Spleen (tissue), 11 donors: ENCODE data around the gene MYLK2. TPM values are rescaled to one million over a fixed set of nuclear protein-coding genes. Genes with fewer than 3 reads are reported as not detected.
A peak's percentile ranks its signal among the peaks of the same experiment; 100 is the strongest.

Experiments
- DNase-seq: peaks from one replicate; pipeline ENCODE4 v3.0.0-alpha.2; 2020
- H3K27ac ChIP-seq, 8 donors: fragments of 200-600 bp; sonication (generic) in 7 of 8; 1 replicate in 4 of 8; 2 replicates in 4 of 8; pipeline versions ENCODE4 v1.5.0 to v1.8.0; 2016 to 2021; ENCODE audit warnings: inconsistent platforms in 4 of 8, mild to moderate bottlenecking in 4 of 8, moderate library complexity in 1 of 8
- H3K27me3 ChIP-seq, 7 donors: fragments of 200-600 bp; sonication (generic) in 6 of 7; replicated peaks in 1 of 7; 1 replicate in 4 of 7; 2 replicates in 3 of 7; pipeline versions ENCODE4 v1.5.0 to v1.8.0; 2016 to 2021; ENCODE audit warnings: inconsistent platforms in 3 of 7, mild to moderate bottlenecking in 1 of 7
- H3K36me3 ChIP-seq, 6 donors: fragments of 200-600 bp; sonication (generic) in 5 of 6; 1 replicate in 4 of 6; 2 replicates in 2 of 6; pipeline versions ENCODE4 v1.5.0 to v1.8.0; 2016 to 2021; ENCODE audit warnings: inconsistent platforms in 2 of 6
- H3K4me1 ChIP-seq, 6 donors: fragments of 200-600 bp; sonication (generic) in 5 of 6; 1 replicate in 3 of 6; 2 replicates in 3 of 6; pipeline versions ENCODE4 v1.5.0 to v1.8.0; 2016 to 2021; ENCODE audit warnings: inconsistent platforms in 3 of 6
- H3K4me3 ChIP-seq, 8 donors: fragments of 200-600 bp; sonication (generic) in 7 of 8; 1 replicate in 4 of 8; 2 replicates in 4 of 8; pipeline versions ENCODE4 v1.5.0 to v1.8.0; 2016 to 2021; ENCODE audit warnings: inconsistent platforms in 4 of 8, mild to moderate bottlenecking in 4 of 8, moderate library complexity in 2 of 8
- H3K9me3 ChIP-seq, 8 donors: fragments of 200-600 bp; sonication (generic) in 7 of 8; 1 replicate in 4 of 8; 2 replicates in 4 of 8; pipeline versions ENCODE4 v1.5.0 to v1.8.0; 2016 to 2021; ENCODE audit warnings: inconsistent platforms in 4 of 8
- POLR2A ChIP-seq, 3 donors: fragments of 450-650 bp; IDR thresholded peaks; one replicate each; pipeline ENCODE4 v1.5.1; 2017; ENCODE audit warnings: antibody characterized with exemption in 3 of 3, mild to moderate bottlenecking in 1 of 3
- POLR2AphosphoS5 ChIP-seq, 3 donors: sonication (generic); formaldehyde crosslinking; IDR thresholded peaks; one replicate each; pipeline ENCODE4 v1.5.1; 2017; ENCODE audit warnings: antibody characterized with exemption in 3 of 3
- WGBS, 5 donors: extraction: QIAGEN DNeasy Blood & Tissue Kit in 3 of 5; methylation state at CpG; one replicate each; pipeline versions ENCODE4 v1.1.5 to v1.1.7; 2013 to 2018; 5-methylcytosine and 5-hydroxymethylcytosine counted together
- intact Hi-C: fragments of 100-400 bp; cut with DNase I; formaldehyde crosslinking; loops from one replicate; pipeline ENCODE4 v1.15.0; 2023; ENCODE audit warnings: low total_unique reads
- polyA plus RNA-seq, 3 donors: library from polyadenylated mRNA; stranded (reverse); fragments of 200-250 nt; gene quantifications; one replicate each; pipeline ENCODE4 v1.2.1, GENCODE V29; 2013
- total RNA-seq, 7 donors: library from RNA; depleted of rRNA in 3 of 7; stranded (reverse); fragments of >200 nt in 3 of 7; fragmentation: NEBNext Ultra II Directional in 4 of 7; extraction: Animal tissue kit (Norgen Biotek cat#: 25700) in 4 of 7; gene quantifications; one replicate each; pipeline versions ENCODE4 v1.1.0 to v1.2.1, GENCODE V29; 2016 to 2021
- TF ChIP-seq, protein P1 (sequence below), 11 experiments: fragments of 200-600 bp in 7 of 11; fragments of 450-650 bp in 4 of 11; sonication (generic) in 4 of 11; IDR thresholded peaks in 8 of 11; conservative IDR thresholded peaks in 3 of 11; 1 replicate in 7 of 11; 2 replicates in 4 of 11; pipeline versions ENCODE4 v1.4.0 to v1.8.0; 2016 to 2021; ENCODE audit warnings: antibody characterized with exemption in 11 of 11, inconsistent platforms in 4 of 11, mild to moderate bottlenecking in 1 of 11
- donor health status: healthy with polysubstance abuse.
- donor health status: DM: no; HTN: no; CAD: no; lungs with moderate emphysema.
- donor health status: DM: no; HTN: no; CAD: no.
- donor health status: Bipolar disorder and iron deficiency.
- donor health status: healthy.
- donor health status: DM: no; HTN: no; CAD: no.
- donor health status: DM: yes; HTN: yes; CAD: no.

The MYLK2 gene
- total and polyA plus RNA-seq, 10 donors = 0.97 to 3.4 (median 2.0) TPM

- TF ChIP-seq POLR2AphosphoS5 (IDR thresholded peaks at IDR 0.05) (no peak), POLR2A (IDR thresholded peaks at IDR 0.05) (no peak)
- TF ChIP-seq, protein P1, sequence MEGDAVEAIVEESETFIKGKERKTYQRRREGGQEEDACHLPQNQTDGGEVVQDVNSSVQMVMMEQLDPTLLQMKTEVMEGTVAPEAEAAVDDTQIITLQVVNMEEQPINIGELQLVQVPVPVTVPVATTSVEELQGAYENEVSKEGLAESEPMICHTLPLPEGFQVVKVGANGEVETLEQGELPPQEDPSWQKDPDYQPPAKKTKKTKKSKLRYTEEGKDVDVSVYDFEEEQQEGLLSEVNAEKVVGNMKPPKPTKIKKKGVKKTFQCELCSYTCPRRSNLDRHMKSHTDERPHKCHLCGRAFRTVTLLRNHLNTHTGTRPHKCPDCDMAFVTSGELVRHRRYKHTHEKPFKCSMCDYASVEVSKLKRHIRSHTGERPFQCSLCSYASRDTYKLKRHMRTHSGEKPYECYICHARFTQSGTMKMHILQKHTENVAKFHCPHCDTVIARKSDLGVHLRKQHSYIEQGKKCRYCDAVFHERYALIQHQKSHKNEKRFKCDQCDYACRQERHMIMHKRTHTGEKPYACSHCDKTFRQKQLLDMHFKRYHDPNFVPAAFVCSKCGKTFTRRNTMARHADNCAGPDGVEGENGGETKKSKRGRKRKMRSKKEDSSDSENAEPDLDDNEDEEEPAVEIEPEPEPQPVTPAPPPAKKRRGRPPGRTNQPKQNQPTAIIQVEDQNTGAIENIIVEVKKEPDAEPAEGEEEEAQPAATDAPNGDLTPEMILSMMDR (IDR thresholded peaks at IDR 0.05 in 8 of 11, conservative IDR thresholded peaks at IDR 0.05 in 3 of 11) = no peak
- Histone ChIP-seq H3K4me1 (peaks cover 11 to 71% (median 25%) of the 10 kb centered on the region in 6 donors), H3K27ac (peak overlapping the region in 1 of 8 donors; percentile 17), H3K36me3 (no peaks in the 10 kb centered on the region), H3K27me3 (peaks cover 0 to 7% (median 0%) of the 10 kb centered on the region in 7 donors), H3K9me3 (no peaks in the 10 kb centered on the region), H3K4me3 (no peak overlapping the region)
- WGBS, 5 donors = 72 to 89% (median 73%) methylated on average over 4 to 9 of the region's 9 CpGs
- no peak for DNase-seq
- intact Hi-C loops = no loop called here
Measured at GRCh38 chr20:31835554-31835953, 16.4 kb downstream of the MYLK2 start.

DNA sequence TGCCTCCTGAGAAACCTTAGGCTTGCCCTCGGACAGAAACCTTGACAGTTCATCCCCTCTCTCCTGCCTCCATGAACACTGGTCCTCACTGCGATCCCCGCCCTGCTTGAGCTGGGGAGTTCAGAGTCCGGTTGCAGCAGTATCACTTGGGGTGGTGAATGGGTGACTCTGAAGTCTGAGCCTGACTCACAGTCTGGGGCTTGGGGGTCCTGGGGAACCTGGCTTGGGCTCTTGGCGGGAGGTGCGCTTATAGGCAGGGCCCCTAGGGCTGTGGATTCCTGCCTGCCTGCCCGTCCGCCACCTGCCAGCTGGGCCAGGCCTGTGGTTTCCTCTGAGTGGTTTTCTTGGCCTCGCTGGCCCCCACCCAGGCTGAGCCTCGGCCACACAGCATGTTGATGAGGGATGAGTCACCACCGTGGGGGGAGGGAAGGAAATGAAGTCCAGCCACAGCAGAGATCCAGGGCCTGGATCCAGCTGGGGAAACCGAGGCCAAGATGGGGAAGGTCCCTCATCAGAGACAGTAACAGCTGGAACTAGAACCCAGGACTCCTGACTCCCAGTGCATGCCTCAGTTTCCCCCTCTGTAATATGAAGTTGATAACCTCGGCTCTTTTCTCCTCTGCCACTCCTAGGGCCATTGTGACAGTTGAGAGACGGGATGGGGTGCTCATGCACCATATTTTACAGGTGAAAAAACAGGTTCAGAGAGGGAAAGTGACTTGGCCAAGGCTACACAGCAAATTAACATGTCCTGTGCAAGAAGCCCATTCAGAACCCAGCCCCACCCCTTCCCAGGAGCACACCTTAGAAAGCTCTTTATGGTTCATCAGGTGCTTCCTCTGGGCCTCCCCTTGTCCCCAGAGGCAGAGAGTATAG lies 17.1 kb downstream of the MYLK2 start:
- H3K4me3 ChIP-seq = no peak overlapping the region
- DNase-seq = no peak
- peaks cover 0 to 7% (median 0%) of the 10 kb centered on the region in 7 donors for H3K27me3 ChIP-seq
- 17 to 34% (median 20%) methylated on average over 10 to 14 of the region's 14 CpGs for WGBS, 5 donors
- peaks cover 11 to 78% (median 26%) of the 10 kb centered on the region in 6 donors for H3K4me1 ChIP-seq
- no peaks in the 10 kb centered on the region for H3K36me3 ChIP-seq
- TF ChIP-seq POLR2A (IDR thresholded peaks at IDR 0.05) (no peak), POLR2AphosphoS5 (IDR thresholded peaks at IDR 0.05) (peak; percentile 67 to 72 (median 70))
- TF ChIP-seq, protein P1 (IDR thresholded peaks at IDR 0.05 in 8 of 11, conservative IDR thresholded peaks at IDR 0.05 in 3 of 11) = no peak
- intact Hi-C loops = no loop called here
- no peaks in the 10 kb centered on the region for H3K9me3 ChIP-seq
- H3K27ac ChIP-seq = peak overlapping the region in 1 of 8 donors; percentile 17

DNA sequence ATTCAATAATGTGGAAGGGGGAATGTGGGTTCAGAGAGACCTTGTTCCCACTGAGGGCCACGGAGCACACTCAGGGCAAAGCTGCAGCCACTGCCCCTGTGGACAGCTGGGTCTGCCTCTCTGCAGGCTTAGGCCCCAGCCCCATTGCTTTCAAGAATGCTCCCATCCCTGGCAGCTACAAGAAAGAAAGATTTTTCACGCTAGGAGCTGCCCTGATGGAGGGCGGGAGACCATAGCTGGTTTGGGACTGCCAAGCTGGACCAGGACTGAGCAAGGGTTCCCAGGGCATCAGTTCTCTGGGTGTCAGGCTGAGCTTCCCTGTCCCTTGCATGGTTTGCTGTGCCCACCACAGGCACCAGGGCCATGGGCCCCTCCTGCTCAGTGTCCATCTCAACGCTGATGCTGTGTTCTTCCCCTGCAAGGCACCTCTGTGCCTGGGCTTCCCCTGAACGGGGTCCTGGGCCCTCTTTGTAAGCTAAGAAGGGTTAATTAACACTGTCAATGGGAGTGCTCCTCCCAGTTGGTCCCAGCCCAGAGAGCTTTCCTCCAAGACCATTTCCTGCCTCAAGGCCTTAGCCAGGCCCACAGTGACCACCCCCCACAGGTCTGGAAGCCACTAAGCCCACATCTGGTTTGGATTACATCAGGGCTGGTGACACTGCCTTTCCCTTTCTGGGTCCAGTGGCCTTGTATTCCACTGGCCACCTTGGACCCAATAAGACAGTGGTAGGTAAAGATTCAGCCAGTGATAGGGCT lies 17.9 kb downstream of the MYLK2 start:
- no peaks in the 10 kb centered on the region for H3K9me3 ChIP-seq
- H3K4me1 ChIP-seq = peaks cover 11 to 86% (median 30%) of the 10 kb centered on the region in 6 donors
- TF ChIP-seq POLR2AphosphoS5 (IDR thresholded peaks at IDR 0.05) = no peak
- TF ChIP-seq, protein P1 (IDR thresholded peaks at IDR 0.05 in 8 of 11, conservative IDR thresholded peaks at IDR 0.05 in 3 of 11) = no peak
- TF ChIP-seq POLR2A (IDR thresholded peaks at IDR 0.05) = no peak
- H3K27ac ChIP-seq = peak overlapping the region in 4 of 8 donors; percentile 13 to 43 (median 28)
- intact Hi-C loops = no loop called here
- no peaks in the 10 kb centered on the region for H3K36me3 ChIP-seq
- DNase-seq = no peak
- 75 to 84% (median 76%) methylated on average over 4 to 5 of the region's 5 CpGs for WGBS, 5 donors
- H3K4me3 ChIP-seq = no peak overlapping the region
- H3K27me3 ChIP-seq = peaks cover 0 to 7% (median 0%) of the 10 kb centered on the region in 7 donors
